Stimulated activated CD4-positive, alpha-beta T cell treated with anti-CD3 and anti-CD28 coated beads, Interleukin-1b, Interleukin-23, amount 100 ng/mL, for 1 hour (primary cell): ENCODE measurements around the gene POU6F2.

Source experiments
- DNase-seq, 2 donors: peaks; one replicate each; pipeline ENCODE4 v3.0.0-alpha.2; 2020; ENCODE audit warnings: low read depth in 2 of 2

The POU6F2 gene

DNA sequence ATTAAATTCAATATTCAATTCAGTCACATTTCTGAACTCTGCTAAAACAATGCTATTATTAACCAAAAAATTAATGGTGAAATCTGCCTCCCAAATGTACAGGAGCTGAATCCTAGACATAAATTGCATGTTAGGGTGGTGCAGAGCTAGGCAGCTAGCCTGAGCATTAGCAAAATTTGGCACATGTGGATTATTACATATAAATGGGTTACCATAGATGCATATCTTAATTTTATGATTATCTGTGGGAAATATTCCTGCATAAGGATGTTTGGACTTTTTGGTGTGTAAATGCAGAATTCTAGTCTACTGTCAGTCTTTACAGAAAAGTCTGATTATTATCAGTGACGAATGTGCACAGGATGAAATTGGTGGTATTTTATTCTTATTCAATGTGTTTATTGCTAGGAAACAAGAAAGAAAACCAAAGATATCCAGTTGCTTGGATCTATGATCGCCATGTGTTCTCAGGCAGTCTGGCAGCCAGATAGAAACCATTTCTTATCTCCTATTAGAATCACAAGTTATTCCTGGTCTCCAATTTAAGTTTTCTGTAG, 150.7 kb downstream of the POU6F2 start:
- DNase-seq = no peak

DNA sequence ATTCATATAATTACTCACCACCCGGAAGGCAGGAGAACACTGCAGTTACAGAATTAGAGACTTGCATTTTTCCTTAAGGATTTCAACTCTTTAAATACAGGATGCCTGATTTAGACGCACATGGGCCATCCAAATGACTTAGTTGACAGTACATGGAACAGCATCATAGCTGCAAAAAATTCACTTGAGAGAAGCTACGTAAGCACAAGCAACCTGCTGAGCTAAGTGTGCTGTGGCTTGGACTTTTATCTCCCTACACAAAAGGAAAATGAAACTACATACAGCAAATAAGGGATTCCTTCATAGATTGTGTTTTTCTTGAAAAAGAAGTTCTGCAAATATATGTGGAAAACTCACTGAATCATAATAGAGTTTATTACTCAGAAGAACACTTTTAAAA, 152.6 kb downstream of the POU6F2 start:
- DNase-seq = no peak

DNA sequence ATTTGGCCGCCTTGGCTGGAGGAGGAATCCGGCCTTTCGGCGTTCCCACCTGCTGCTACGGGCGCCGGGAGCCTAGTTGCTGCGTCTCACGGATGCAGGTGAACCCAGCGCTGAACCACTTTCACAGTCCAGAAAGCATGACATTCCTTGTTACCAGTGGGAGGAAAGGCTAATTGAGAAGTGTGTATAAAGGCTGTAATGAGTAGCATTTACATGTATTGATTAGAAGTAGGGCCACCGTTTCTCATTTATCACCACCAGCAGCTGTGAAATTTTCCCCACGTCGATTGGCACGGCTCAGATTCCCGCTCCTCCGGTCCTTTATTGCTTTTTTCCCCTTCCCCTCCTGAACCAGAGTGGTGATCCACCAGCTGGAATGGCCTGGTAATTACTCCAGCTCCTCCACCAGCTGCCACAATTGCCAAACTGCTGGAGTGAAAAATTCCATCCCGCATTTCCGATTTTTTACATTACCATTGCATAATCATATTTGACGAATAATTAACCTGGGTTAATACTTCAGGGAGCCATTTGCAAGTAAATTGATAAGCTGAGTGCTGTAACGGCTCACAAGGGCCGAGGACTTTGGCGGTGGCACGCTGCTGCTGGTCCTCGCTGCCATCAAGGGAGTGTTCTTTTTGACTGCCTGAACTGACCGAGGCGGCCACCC, 153.3 kb downstream of the POU6F2 start:
- DNase-seq = no peak

DNA sequence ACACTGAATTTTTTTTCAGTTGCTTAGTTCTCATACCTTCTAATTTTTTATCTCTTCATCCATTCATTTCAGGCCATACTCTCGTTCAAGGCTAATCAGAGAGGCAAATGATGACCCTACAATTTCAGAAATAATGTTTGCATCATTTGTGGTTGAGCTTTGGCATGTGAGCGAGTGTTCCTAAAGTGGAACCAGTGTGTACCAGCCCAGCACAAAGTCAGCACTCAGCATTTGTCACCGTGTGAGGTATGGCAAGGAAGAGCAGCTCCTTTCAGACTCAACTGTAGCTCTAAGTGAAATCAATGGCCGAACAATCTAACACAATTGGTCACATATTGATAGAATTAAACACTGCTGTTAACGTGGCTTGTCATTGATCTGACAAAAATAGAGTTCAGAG, 154.6 kb downstream of the POU6F2 start:
- DNase-seq = no peak

DNA sequence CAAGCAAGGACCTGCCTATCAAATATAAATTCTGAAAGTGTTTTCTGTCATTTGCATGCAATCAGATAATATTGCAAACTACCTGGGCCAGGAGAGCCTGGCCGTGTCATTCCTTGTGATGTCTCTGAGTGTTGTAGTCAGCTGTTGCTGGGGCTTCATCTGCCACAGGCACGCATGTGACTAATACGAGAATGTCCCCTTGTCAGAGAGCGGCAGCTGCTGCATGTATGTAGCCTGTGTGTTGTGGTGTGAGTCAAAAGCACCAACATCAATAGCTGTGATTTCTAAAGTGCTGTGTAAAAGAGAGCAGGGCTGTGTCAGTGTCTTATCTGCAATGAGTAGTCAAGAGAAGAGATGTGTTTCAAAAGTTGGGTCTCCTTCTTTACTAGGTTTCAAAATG, 155.4 kb downstream of the POU6F2 start:
- DNase-seq = no peak

DNA sequence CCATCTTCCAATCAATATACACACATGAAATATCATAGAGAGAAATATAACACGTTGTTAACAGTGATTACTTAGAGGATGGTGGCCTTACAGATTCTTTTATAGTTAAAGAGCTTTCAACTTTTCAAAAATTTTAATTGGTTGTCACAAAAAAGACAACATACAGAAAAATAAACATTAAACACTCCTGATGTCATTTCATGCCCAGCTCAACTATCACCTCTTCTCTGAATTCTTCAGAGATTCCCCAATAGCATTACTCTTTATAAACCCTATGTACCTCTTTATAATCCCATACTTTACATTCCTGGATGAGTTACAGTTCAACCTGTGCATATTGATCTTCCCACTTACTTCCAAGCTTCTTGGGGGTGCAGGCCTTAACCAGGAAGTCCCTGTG, 159.8 kb downstream of the POU6F2 start:
- DNase-seq = no peak

DNA sequence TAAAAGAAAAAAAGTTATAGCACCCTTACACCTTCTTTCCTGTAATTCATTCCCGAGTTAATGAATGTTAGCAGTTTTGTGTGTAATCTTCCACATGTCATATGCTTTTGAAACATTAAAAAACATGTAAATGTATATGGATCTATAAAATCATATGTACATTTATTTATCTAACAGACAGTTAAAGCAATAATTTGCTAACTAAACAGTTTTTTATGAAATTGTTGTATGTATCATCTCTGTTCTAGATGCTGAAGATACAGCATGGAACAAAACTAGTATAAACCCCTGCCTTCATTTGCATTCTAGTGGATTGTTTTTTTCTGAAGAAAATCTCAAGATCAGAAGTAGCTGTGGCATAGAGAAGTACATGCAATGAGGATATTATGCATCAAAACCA, 165.0 kb downstream of the POU6F2 start:
- no peak for DNase-seq

DNA sequence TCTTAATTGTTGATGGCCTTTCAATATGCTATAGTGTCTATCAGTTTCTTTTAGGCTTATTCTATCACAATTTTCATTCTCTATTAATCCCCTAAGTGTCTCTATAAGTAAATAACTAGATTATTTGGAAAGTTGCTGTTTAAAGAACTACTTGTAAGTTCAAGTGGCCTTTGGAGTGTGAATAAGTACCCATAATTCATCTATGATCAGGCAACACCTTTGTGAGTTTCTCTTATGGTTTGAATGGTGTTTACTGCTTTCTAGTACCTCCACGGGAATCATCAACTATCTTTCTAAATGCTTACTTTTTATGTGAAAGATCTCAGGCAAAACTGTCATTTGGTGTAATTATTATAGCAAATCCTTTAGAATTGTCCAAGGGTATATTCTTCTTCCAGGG, 166.7 kb downstream of the POU6F2 start:
- DNase-seq = no peak

DNA sequence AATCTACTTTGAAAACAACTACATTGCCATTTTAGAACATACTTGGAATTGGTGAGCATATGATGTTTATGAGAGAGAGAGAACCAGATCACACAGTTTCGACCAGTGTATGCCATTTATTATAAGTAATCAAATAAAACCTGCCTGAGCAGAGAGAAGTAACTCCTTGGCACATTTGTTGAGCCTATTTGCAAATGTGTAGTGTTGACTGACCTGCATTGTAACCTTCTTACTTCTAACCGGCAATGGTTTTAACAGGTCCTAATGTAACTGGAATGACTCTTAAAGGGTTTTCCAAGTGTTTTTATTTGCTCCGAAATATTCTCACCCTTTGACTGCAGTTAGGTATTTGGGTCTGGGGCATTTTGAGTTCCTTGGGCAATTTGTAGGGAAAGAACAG, 167.6 kb downstream of the POU6F2 start:
- DNase-seq = no peak

DNA sequence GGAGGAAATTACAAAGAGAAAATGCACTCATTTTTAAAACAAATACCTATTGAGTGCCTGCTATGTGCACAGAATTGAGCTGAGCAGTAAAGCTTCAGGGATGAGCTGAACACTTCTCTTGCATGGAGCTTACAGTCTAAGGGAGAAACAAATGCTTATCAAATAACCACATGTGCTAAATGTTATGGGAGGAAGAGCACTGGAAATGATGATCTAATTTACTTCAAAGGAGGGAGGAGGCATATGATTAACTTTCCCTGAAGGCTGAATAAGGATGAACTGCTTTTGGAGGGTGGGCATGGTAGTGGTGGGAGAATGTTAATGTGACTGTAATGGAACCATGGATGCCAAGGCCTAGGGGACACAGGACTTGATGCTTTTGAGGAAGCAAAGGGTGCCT, 168.2 kb downstream of the POU6F2 start:
- no peak for DNase-seq

DNA sequence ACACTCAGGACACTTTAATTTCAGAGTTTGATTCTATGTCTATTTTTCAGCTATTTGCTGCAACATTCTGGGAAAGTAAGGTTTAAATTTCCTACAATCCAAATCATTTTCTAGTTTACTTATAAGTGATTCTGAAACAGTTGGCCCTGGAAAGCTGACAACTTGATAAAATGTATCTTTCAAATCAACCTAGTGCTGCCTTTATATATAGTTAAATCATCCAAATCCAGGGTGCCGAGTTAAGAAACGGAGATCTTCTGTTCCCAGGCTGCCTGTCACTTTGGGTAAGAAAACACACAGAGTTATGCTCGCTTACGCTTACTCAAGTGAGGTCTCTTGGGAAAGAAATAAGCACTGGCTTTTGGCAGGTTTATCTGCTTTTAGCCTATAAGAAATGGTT, 175.0 kb downstream of the POU6F2 start:
- DNase-seq = no peak

DNA sequence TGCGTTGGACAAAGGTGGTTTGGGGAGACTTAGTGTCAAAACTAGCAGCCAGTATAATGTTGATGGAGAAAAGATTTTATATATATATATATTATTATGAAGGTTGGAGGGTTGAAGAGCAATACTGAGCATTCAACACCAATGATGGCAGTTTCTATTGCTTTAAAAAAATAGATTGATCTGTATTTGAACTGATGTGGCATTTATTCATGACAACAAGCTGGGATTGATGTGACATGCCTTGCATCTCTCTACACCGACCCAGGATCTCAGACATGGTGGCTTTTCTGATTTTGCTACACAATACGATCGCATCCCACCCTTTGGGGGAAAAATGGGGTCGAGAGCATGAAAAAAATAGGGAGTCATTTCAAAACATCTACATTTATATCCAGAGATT, 175.4 kb downstream of the POU6F2 start:
- no peak for DNase-seq

DNA sequence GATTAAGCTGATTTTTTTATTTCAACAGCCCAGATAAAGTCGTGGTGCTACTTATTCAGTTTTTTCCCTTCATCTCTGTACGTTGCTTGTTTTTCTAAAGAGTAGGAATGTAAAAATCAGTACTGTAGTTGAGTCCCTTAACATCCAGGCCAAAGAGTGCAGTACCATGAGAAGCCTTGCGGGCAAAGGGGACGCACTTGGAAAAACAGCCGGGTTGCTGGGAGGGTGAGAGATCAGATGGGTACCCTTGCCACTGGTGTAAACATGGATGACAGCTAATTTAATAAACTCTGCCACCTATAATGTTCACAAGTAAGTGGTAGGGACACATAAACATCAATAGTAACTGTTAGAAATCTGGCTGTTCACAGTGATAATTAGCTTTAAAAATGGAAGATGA, 175.9 kb downstream of the POU6F2 start:
- no peak for DNase-seq

DNA sequence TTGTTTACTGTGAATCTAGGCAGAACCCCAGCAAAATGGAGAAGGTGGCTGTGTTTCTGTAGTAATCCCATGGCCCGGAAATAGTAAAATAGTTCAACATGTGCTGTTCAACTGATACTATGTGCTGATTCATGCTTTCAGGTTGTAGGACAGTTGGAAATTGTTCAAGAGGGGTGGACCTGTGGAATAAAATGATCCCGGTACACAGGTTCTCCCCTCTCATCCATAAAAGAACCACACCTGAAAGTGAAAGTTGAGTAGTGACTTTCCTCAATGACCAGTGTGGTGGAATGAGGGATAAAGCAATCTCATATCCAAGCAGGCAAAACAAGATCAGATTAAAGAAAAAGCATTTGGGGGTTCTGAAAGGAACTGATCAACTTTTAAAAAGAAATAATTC, 177.1 kb downstream of the POU6F2 start:
- no peak for DNase-seq

DNA sequence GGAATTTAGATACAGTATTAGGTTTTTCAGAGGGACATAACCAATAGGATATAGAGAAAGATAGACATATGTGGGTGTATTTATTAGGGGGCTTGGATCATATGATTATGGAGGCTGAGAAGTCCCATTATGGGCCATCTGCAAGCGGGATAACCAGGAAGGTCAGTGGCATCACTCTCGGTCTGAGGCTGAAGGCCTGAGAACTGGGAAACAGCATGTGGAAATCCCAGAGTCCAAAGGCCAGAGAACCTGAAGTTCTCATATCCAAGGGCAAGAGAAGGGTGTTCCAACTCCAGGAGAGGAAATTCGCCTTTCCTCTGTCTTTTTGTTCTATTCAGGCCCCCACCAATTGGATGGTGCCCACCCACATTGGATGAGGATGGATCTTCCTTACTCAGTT, 180.7 kb downstream of the POU6F2 start:
- DNase-seq = no peak

DNA sequence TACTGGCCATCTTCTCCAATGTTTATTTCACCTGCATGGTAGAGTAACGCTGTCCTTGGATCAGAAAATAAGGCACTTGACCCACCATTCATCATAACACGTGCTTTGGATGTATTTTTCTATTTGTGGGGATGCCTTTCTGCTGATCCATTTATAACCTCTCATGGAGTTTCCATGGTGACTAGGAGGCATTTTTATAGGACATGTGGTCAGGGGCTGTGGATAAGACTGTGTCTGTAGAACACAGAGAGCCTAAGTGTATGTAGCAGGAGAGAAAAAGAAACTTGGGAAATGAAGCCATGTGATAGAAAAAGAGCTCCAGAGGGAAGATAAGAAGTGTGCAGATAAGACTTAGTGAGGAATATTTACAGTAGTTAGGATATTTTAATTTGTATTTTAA, 184.2 kb downstream of the POU6F2 start:
- no peak for DNase-seq

DNA sequence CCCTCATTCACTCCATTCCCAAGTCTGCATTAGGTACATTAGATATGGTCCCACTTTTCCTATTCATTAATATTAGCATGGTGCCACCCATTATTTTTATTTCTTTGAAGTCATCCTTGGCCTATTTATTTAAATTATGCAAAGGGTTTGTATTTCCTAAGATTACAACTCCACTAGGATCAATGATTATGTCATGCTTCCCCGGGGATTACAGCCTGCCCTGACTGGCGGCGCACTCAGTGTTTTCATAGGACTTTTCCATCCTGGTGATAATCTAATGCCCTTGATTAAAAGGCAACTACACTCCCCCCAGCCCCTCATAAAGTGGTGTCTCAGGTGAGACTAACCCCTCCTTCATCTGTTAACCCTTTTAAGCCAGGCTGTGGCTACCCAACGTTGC, 187.2 kb downstream of the POU6F2 start:
- DNase-seq = no peak

DNA sequence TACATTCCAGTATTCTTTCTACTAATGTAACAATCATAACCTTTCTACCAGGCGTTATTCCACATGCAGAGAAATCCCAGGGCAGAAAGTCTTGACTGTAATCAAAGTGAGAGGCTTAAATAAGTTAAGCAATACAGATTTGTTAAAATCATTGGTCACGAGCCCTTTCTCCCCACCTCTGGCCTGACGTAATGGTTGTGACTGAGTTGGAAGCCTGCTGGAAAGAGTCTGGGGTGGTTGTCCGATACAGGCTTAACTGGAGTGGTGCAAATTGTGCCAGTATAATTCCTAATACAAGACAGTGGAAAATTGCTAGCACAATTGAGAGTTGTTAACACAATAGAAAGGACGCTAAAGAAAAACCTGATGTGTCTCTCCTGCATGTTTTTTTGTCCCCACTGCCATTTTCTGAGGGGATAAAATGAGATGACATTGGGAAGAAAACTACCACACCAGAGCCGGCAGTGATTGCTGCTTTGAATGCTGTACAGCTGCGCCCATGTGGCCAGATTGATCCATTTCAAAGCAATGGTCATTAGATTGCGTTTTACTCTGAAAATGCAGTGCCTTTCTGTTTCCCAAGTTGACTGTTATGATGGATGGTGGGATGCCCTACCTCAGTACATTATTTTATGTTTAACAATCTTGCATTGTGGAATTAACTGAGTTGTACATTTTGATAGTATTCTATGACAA, 190.8 kb downstream of the POU6F2 start:
- no peak for DNase-seq

DNA sequence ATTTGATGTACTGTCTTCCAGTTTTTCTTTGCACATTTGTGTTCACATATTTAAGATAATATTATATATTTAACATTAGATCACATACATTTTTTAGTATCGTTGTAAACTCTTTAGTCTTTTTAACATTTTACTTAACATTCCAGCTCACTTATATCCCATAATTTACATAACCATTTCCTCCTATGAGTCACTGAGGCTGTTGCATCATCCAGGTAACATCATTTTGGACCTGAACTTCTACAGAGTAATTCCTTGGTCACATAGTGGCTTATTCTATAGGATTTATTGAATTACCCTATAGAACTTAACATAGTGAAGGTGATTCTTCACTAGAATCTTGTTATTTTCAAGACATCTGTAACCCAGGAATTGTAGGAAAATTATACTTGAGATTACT, 194.4 kb downstream of the POU6F2 start:
- no peak for DNase-seq

DNA sequence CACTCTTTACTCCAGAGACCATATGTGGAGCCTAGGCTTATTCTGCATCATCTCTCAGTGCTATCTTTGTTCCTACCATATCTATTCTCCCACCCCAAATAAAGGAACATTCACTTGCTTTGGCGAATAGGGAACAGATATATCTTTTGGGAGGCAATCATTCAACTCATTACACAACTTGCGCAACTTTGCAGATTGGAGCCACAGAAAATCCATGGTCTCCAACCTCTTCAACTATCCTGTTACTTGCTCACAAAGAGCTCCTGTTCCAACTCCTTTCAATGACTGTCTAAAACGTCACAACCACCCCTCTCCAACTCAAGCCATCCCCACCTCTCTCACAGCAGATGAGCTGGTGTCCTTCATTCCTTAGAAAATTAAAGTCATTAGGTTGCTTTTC, 203.7 kb downstream of the POU6F2 start:
- no peak for DNase-seq

DNA sequence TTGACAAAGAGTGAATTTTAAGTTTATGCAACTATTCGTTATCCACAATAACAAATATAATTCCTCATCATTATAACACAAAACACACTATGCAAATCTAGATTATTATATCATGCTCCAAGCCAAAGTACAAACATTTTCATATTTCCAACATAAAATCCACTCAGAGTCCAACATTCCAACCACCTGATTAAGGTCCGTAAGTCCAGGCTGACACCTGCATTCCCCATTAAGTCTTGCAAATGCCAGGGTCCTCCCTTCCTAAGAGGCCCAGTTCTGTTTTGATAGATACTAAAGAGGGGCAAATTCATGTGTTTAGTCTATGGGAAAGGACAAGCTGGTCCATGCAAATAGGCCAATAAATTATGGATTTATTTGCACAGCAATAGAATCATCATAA, 206.1 kb downstream of the POU6F2 start:
- DNase-seq = no peak

DNA sequence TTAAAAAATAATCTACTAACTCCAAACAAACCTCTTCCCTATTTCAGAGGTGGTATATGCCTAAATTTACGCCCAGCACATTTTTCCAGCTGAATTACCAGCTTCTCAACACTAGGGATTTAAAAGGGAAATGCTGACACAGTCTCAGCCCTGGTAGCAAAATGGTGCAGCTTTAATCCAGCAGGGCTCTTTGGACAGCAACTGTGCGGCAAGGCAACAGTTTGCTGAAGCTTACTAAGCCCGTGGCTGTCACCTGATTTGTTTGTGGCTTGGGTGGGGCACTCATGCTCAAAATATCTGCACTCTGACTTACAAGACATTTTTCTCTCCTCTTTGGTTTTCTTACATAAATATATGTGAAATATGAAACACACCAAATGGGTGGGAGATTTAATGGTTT, 206.7 kb downstream of the POU6F2 start:
- no peak for DNase-seq

DNA sequence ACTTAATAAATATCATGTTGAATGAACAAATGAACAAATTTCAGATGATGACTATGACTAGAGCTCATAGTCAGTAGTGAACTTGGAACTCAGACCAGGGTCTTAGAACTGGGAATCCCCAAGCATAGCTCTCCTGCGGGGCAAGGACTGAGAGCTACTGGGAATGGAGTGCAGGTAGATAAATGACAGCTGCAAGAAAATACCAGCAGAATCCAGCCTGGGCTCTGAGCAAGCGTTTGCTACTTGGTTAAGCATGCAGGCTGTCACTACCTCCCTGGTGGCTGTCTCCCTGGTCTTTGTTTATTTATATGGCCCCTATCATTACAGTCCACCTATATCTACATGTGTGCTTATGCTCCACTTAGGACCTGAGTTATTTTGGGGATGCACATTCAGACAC, 208.4 kb downstream of the POU6F2 start:
- no peak for DNase-seq

DNA sequence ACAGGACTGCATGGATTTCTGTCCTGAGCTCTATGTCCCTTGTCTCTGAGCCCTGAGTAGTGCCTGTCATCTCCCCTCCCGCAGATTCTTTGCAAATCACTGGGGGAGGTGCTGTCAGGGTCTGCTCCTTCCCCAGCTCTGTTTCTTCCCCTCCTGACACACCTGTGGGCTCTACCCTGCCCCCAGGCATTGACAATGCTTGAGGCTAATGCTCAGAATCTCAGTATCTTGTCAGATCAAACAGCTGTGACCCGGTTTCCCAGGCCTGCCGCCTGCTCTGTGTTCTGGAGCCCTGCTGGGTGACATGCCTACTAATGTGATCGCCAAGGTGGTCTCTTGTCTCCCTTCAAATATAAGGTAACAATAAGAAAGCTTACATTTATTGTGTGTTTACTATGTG, 209.0 kb downstream of the POU6F2 start:
- DNase-seq = no peak
